H1 (cell line): ENCODE results near the gene LIPE.

Experiments
- NRF1 ChIP-seq: IDR thresholded peaks from 2 replicates; pipeline ENCODE4 v1.6.1; 2011; ENCODE audit warnings: mild to moderate bottlenecking, low read depth, low read length, improper control_type of control experiment
- POLR2AphosphoS5 ChIP-seq: IDR thresholded peaks from 2 replicates; pipeline ENCODE4 v1.6.1; 2011; ENCODE audit warnings: low read depth, low read length
- TF ChIP-seq, protein P1 (sequence below), 3 experiments: IDR thresholded peaks; 1 replicate in 2 of 3; 2 replicates in 1 of 3; pipeline versions ENCODE4 v1.5.1 to v1.6.1; 2011; ENCODE audit warnings: low read length in 3 of 3, mild to moderate bottlenecking in 3 of 3, inconsistent platforms in 2 of 3, low read depth in 1 of 3, moderate library complexity in 1 of 3; ENCODE audit not compliant: insufficient read depth in 1 of 3; ENCODE audit errors: control extremely low read depth in 1 of 3

DNA sequence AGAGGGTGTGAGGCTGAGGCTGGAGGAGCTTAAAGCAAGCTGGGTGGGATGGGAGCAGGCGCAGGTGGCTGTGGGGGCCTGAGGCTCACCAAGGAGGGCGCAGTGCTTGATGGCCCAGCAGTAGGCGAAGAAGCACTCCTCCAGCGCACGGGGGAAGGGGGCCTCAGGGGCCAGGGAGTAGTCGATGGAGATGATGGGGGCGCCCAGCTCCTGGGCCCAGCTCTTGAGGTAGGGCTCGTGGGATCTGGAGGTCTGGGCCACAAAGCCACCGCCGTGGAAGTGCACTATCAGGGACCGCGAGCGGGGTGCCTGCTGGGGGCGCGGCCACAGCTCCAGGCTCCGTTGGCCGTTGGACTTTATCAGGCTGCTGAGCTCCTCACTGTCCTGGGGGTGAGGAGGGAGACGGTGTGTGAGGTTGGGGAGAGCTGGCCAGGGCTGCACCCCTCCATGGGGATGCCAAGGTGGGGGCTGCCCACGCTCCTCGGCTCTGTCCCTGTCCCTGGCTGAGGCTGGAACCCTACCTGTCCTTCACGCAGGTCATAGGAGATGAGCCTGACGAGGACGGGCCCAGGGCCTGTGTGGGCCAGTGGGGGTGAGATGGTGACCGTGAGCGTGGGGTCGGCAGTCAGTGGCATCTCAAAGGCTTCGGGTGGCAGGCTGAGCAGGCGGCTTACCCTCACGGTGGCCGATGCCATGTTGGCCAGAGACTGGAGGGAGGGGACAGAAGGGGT is 19.9 kb downstream of the LIPE start:
- TF ChIP-seq NRF1 (no peak), POLR2AphosphoS5 (no peak)
- TF ChIP-seq, protein P1, sequence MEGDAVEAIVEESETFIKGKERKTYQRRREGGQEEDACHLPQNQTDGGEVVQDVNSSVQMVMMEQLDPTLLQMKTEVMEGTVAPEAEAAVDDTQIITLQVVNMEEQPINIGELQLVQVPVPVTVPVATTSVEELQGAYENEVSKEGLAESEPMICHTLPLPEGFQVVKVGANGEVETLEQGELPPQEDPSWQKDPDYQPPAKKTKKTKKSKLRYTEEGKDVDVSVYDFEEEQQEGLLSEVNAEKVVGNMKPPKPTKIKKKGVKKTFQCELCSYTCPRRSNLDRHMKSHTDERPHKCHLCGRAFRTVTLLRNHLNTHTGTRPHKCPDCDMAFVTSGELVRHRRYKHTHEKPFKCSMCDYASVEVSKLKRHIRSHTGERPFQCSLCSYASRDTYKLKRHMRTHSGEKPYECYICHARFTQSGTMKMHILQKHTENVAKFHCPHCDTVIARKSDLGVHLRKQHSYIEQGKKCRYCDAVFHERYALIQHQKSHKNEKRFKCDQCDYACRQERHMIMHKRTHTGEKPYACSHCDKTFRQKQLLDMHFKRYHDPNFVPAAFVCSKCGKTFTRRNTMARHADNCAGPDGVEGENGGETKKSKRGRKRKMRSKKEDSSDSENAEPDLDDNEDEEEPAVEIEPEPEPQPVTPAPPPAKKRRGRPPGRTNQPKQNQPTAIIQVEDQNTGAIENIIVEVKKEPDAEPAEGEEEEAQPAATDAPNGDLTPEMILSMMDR (IDR thresholded peaks at IDR 0.05; ENCODE audit: control extremely low read depth in 1 of 3, insufficient read depth in 1 of 3, low read depth in 1 of 3, low read length in 3 of 3), result no peak
